ENCODE data around the gene SUSD4.
"Not testable (repeated sequence)": the region's sequence is repeated elsewhere in the genome, so short reads cannot be mapped to it uniquely, and the experiment has no call there.

DNA sequence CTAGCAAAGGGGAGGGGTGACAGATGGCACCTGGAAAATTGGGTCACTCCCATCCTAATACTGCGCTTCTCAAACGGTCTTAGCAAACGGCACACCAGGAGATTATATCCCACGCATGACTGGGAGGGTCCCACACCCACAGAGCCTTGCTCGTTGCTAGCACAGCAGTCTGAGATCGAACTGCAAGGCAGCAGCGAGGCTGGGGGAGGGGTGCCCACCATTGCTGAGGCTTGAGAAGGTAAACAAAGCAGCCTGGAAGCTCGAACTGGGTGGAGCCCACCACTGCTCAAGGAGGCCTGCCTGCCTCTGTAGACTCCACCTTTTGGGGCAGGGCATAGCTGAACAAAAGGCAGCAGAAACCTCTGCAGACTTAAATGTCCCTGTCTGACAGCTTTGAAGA is 85.7 kb downstream of the SUSD4 start:
- not testable (repeated sequence) for TF ChIP-seq POLR2A (IDR thresholded peaks at IDR 0.05)
- TF ChIP-seq, protein P1, sequence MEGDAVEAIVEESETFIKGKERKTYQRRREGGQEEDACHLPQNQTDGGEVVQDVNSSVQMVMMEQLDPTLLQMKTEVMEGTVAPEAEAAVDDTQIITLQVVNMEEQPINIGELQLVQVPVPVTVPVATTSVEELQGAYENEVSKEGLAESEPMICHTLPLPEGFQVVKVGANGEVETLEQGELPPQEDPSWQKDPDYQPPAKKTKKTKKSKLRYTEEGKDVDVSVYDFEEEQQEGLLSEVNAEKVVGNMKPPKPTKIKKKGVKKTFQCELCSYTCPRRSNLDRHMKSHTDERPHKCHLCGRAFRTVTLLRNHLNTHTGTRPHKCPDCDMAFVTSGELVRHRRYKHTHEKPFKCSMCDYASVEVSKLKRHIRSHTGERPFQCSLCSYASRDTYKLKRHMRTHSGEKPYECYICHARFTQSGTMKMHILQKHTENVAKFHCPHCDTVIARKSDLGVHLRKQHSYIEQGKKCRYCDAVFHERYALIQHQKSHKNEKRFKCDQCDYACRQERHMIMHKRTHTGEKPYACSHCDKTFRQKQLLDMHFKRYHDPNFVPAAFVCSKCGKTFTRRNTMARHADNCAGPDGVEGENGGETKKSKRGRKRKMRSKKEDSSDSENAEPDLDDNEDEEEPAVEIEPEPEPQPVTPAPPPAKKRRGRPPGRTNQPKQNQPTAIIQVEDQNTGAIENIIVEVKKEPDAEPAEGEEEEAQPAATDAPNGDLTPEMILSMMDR (IDR thresholded peaks at IDR 0.05): not testable (repeated sequence)
